GM20431 (cell line): ENCODE measurements around the gene LRCH1.

ENCODE experiments used
- in situ Hi-C: fragments of 300-500 bp; cut with MseI, MboI; formaldehyde crosslinking; loops from one replicate; pipeline ENCODE4 v1.15.0; 2020; ENCODE audit warnings: low sequenced_read_pairs; ENCODE audit not compliant: unreplicated experiment

The LRCH1 gene

DNA sequence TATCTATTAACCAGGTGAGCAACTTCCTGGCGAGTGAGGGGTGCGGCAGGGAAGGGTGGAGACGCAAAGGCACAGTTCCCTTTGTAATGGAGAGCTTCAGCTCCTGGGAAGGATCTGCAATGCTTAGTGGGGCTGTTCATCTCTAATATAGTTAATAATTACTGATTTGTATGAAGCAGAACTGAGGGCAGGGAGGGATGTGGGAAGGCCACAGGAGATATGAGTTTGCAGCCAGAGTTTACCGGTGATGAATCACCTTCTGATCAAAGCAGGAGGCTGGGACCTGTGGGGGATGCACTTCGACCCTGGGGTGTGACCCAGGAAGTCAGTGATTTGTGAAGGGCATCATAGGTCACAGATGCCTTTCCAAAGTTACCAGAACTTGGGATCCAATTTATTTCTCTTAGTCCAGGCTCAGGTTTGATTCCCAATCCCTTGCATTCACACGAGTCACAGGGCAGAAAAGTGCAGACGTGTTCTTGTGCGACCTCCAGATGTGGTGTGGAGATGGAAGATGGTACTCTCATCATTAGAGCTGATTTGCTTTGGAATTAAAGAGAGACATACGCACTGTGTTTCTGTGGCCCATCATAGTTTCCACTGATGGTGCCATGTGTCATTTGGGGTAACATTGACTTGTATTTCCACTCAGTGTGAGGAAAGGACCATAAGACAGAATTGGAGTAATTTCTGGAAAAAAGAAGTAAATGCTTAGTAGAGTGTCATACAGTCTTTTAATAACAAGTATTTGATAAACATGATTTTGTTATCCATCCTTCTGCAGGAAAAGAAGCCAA is 55.0 kb downstream of the LRCH1 start:
- in situ Hi-C loops, result no loop called here

GRCh38 chr13:46609052-46609451 is 56.1 kb downstream of the LRCH1 start:
- in situ Hi-C loops, result no loop called here

GRCh38 chr13:46609726-46610125 is 56.8 kb downstream of the LRCH1 start:
- in situ Hi-C loops, result no loop called here

DNA sequence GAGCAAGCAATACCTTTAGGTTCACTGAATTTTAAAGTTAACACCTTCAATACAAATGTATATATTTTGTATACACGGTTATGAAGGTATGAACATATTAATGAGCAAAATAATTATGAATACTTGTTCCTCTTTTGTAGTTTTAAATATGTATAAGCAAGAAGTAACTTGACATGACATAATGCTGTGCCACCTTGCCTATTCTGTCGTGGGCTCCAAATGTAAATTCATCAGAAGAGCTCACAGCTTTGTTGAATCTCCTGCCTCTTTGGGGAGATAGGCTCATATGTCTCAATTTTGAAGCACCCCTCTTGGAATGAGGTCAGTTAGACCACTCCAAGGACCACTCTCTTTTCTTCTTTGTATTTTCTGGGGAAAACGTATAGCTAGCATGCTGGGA is 59.3 kb downstream of the LRCH1 start:
- in situ Hi-C loops, result no loop called here

DNA sequence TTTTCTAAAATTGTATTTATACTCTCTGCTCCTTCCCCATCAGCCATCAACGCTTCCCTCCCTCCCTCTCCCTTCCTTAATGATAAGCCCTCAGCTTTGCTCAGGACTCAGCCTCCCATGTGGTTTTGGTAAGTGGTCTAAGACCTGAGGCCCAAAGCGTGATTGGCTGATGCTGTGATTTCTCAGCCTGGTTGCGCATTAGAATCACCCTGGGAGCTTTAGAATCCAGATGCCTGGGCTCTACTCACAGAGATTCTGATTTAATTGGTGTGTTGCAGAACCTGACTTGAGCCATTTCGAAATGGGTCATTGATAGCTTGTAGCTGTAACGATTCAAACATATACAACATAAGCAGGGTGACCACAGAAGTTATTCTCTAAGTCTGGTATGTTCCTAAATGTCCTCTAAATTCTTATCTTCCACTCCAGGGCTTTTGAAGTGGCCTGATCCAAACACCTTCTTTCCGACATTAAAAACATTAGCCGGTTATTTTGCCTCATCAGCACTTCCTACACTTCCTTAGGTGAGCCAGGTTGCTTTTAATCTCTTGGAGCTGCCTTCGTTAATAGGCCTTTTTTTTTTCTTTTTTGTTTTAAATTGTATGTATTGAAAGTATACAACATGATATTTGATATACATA is 60.6 kb downstream of the LRCH1 start:
- in situ Hi-C loops, result no loop called here

- in situ Hi-C loops, result no loop called here
Measured at GRCh38 chr13:46614582-46614981, 61.6 kb downstream of the LRCH1 start.

DNA sequence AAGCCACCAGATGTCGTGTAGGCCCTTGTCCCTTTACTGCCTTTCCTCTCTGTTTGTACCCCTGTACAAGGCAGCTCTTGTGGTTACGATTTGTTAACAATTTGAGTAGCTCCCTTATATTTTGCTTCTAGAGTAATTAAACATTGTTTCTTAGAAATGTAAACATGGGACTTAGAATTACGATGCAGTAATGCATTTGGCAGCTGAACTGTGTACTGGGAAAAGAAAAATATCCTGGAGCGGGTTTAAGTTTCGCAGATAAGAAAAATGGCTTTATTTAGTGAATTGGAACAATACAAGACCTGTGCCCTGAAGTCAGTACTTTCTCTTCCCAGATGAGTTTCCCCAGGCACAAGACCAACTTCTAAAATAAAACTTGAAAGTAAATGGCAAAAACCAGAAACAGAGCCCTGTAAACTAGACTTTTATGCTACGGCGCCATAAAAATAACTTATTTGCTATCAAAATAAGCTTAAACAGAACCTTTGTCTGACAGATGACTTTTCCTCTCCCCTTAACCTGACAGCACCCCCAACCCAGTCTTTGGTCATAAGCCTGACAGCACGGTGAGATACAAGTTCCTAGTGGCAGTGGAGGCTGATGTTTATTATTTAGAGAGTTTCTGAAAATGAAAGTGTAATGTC is 63.0 kb downstream of the LRCH1 start:
- in situ Hi-C loops, result no loop called here

- in situ Hi-C loops, result no loop called here
Measured at GRCh38 chr13:46617229-46617721, 64.3 kb downstream of the LRCH1 start.

GRCh38 chr13:46617885-46618284 is 64.9 kb downstream of the LRCH1 start:
- in situ Hi-C loops, result no loop called here

DNA sequence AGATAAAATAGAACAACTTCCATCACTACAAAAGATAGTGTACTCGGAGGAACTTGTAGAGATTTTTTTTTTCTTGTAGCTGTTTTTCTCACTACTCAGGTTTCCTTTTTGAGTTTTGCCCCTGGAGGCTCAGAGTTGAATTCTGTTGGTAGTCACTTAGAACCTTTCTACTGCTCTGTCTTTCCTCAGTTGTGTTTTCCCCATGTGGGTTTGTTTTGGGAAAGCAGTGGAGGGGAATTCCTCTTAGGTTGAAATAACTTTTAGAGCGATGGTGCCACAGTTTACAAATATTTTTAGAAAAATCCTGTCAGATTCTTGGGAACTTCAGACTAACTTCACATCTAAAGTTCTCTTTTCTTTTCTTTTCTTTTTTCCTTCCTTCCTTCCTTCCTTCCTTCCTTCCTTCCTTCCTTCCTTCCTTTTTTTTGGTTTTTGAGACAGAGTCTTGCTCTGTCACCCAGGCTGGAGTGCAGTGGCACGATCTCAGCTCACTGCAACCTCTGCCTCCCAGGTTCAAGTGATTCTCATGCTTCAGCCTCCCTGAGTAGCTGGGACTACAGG is 65.8 kb downstream of the LRCH1 start:
- in situ Hi-C loops, result no loop called here

DNA sequence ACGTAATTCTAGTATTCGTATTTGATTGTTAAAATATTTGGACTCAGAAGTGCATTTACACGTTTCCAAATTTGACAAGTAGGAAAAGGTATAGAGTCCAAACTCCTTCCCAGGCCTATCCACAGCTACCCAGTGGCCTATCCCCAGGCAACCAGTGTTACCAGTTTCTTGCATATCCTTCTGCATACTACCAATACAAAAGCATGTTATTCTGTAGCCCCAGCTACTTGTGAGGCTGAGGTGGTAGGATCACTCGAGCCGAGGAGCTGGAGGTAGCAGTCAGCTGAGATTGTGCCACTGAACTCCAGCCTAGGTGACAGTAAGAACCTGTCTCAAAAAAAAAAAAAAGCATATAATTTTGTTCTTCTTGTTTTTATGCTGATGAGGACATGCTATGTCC is 67.1 kb downstream of the LRCH1 start:
- in situ Hi-C loops, result no loop called here

DNA sequence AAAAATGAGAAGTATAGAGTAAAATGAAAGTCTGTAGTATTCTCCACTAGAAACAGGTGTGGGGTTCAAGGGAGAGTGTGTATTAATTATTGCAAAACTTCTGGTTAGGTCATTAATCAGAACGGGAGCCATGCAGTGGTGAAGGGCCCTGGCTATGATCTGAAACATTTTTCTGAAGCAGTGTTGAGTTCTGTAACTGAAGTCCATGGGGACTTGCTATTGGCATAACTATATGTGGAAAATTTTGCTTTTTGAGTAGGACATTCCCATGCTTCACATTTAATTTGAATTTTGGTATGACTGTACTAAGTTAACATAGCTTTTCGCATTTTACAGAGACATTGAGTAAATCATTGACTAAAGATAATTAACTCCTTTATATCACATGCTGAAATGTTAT is 67.5 kb downstream of the LRCH1 start:
- in situ Hi-C loops, result no loop called here

GRCh38 chr13:46621133-46621532 is 68.2 kb downstream of the LRCH1 start:
- in situ Hi-C loops, result no loop called here

DNA sequence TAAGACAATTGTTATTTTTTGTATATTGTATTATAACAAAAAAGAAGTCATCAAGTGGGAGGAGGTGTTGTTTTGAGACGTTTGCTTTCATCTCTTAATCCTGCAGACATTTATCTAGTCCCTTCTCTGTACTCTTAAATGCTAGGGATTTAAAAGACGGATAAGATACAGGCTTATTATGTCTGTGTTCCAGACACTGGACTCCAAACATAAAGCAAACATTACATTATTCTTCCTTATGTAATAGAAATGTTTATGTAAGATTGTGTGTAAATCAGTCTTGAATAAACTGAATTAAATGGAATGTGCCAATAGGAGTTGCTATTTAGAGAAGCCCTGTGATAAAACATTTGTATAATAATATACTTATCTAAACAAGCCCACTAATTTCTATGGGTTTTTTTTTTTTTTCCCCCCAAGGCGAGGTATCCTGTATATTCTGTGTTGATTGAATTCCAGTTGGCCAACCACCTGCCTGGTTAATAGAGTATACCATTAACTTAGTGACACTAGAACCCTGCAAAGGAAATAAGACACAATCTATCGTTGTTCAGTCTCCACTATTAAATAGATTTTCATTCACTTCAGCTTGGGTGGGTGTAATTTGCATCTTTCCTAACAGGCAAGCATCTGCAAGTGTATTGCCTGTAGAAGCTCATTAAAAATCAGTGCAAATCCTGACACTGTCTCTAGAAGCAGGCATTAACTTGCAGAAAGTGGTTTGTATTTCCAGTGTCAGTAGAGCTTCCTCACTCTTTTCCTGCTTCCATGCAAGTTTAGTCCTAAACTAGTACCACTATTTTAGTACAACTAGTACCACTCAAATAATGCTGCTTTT is 69.0 kb downstream of the LRCH1 start:
- in situ Hi-C loops, result no loop called here

DNA sequence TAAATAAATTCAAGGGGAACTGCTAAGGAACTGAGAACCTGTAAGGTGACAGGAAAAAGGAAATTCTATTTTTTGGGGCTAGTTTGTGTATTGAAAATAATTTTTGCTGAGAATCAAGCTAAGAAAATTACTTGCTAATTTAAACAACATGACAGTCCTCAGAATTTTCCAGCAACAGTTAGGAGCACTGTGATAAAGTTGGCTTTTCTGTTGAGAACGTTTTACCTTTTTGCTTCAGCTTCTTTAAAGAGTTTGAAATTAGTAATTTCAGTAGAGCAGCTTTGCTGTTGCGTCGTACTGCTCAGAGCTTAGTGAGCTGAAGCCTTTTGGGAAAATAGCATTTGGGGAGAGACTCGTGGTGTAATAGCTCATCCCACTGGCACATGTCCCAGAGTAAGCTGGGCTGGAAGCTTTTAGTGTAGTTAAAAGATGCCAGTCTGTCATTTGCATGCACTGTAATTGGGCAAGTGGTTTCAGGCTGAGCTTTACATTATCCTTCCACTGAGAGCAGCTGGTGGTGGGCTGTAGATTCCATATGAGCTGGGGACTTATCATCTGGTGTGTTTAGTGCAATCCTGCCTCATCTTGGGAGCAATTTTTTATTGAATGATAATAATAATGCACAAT is 69.8 kb downstream of the LRCH1 start:
- in situ Hi-C loops, result no loop called here

- in situ Hi-C loops, result no loop called here
Measured at GRCh38 chr13:46624353-46624752, 71.4 kb downstream of the LRCH1 start.

- in situ Hi-C loops, result no loop called here
Measured at GRCh38 chr13:46624821-46625220, 71.9 kb downstream of the LRCH1 start.

- in situ Hi-C loops, result no loop called here
Measured at GRCh38 chr13:46627462-46627861, 74.5 kb downstream of the LRCH1 start.

DNA sequence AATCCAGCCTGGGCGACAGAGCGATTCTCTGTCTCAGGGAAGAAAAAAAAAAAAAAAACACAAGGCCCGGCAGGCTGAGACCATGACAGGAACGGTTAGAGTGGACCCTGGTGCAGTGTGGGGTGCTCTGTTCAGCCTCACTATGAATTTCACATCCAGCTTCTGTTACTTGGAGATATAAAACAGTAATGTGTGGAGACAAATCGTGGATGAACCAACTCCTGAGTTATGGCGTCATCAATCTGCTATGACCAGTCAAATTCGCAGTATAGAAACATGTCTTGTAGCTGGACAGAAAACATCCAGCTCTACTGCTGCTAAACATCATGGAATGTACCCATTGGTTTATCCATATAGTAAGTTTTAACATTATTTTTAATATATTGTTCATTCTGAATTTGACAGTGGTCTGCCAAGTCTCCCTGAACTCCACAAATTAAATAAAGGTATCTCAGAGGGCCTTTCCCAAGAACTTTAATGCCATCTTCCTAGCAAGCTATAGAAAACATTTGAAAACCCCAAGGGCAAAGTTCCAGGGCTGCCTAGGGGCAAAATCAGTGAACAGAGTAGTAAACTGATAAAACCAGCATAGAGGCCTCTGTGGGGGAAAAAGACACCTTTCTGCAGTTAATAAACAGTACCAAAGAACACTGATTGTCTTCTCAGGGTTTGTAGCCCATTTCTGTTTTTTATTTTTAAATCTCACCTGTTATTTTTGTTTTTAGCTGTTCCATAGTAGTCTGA is 75.8 kb downstream of the LRCH1 start:
- in situ Hi-C loops, result no loop called here
